HUES6 (cell line): ENCODE measurements around the gene DCAKD.

Source experiments
- H3K27ac ChIP-seq: 2 replicates; pipeline ENCODE4 v1.7.0; 2013; ENCODE audit warnings: low read depth, mild to moderate bottlenecking, low read length, inconsistent platforms
- H3K27me3 ChIP-seq: 2 replicates; pipeline ENCODE4 v1.6.1; 2013; ENCODE audit warnings: low read length; ENCODE audit not compliant: control insufficient read depth, insufficient read depth
- H3K36me3 ChIP-seq: 2 replicates; pipeline ENCODE4 v1.6.1; 2013; ENCODE audit warnings: low read length; ENCODE audit not compliant: control insufficient read depth, insufficient read depth
- H3K4me1 ChIP-seq: 2 replicates; pipeline ENCODE4 v1.6.1; 2013; ENCODE audit warnings: low read length; ENCODE audit not compliant: control insufficient read depth, insufficient read depth
- H3K4me3 ChIP-seq: 2 replicates; pipeline ENCODE4 v1.5.1; 2013; ENCODE audit warnings: low read depth, low read length
- H3K9ac ChIP-seq: one replicate; pipeline ENCODE4 v1.6.1; 2013; ENCODE audit warnings: mild to moderate bottlenecking, low read length
- H3K9me3 ChIP-seq: 2 replicates; pipeline ENCODE4 v1.6.1; 2013; ENCODE audit warnings: low read depth, low read length; ENCODE audit not compliant: control insufficient read depth, insufficient read depth

The DCAKD gene

GRCh38 chr17:45011767-45012166, 39.7 kb downstream of the DCAKD start:
- peaks cover 19% of the 10 kb centered on the region for H3K4me1 ChIP-seq
- H3K27me3 ChIP-seq: no peaks in the 10 kb centered on the region
- no peak overlapping the region for H3K9ac ChIP-seq
- no peaks in the 10 kb centered on the region for H3K9me3 ChIP-seq
- no peak overlapping the region for H3K27ac ChIP-seq
- H3K36me3 ChIP-seq: no peaks in the 10 kb centered on the region
- no peak overlapping the region for H3K4me3 ChIP-seq

GRCh38 chr17:45009676-45010467, 41.6 kb downstream of the DCAKD start:
- Histone ChIP-seq H3K27ac (no peak overlapping the region), H3K9ac (no peak overlapping the region), H3K9me3 (no peaks in the 10 kb centered on the region), H3K27me3 (no peaks in the 10 kb centered on the region), H3K36me3 (no peaks in the 10 kb centered on the region), H3K4me1 (peaks cover 25% of the 10 kb centered on the region), H3K4me3 (no peak overlapping the region)

GRCh38 chr17:45008216-45008615, 43.2 kb downstream of the DCAKD start:
- H3K27me3 ChIP-seq: no peaks in the 10 kb centered on the region; the same call in 1 of the 2 replicates

GRCh38 chr17:45006927-45007461, 44.4 kb downstream of the DCAKD start:
- Histone ChIP-seq H3K9ac (no peak overlapping the region), H3K27me3 (no peaks in the 10 kb centered on the region; the same call in 1 of the 2 replicates), H3K9me3 (no peaks in the 10 kb centered on the region), H3K36me3 (no peaks in the 10 kb centered on the region), H3K4me3 (0 out of 2 replicates have a peak overlapping the region, but pooled peaks have one; percentile 6), H3K4me1 (peaks cover 32% of the 10 kb centered on the region), H3K27ac (no peak overlapping the region)

More at GRCh38 chr17:45008216-45008615, 43.2 kb downstream of the DCAKD start:
- H3K9me3 ChIP-seq: no peaks in the 10 kb centered on the region
- peaks cover 34% of the 10 kb centered on the region for H3K4me1 ChIP-seq
- no peak overlapping the region for H3K4me3 ChIP-seq
- H3K9ac ChIP-seq: no peak overlapping the region
- H3K27ac ChIP-seq: no peak overlapping the region
- H3K36me3 ChIP-seq: no peaks in the 10 kb centered on the region

- no peak overlapping the region for H3K4me3 ChIP-seq
- no peaks in the 10 kb centered on the region for H3K36me3 ChIP-seq
- peaks cover 32% of the 10 kb centered on the region for H3K4me1 ChIP-seq
- no peaks in the 10 kb centered on the region; the same call in 1 of the 2 replicates for H3K27me3 ChIP-seq
- no peak overlapping the region for H3K9ac ChIP-seq
- no peaks in the 10 kb centered on the region for H3K9me3 ChIP-seq
- no peak overlapping the region for H3K27ac ChIP-seq
These were observed 45.7 kb downstream of the DCAKD start for GRCh38 chr17:45005700-45006099.

- Histone ChIP-seq H3K4me1 (peaks cover 32% of the 10 kb centered on the region), H3K4me3 (no peak overlapping the region), H3K9me3 (peaks cover 3% of the 10 kb centered on the region), H3K36me3 (no peaks in the 10 kb centered on the region), H3K27ac (no peak overlapping the region), H3K9ac (peak overlapping the region; percentile 49), H3K27me3 (no peaks in the 10 kb centered on the region; the same call in 1 of the 2 replicates)
These were observed 47.0 kb downstream of the DCAKD start for GRCh38 chr17:45004388-45004787.

- H3K27ac ChIP-seq: no peak overlapping the region
- peaks cover 7% of the 10 kb centered on the region for H3K9me3 ChIP-seq
- peak overlapping the region; percentile 49 for H3K9ac ChIP-seq
- no peaks in the 10 kb centered on the region; the same call in 1 of the 2 replicates for H3K27me3 ChIP-seq
- peaks cover 32% of the 10 kb centered on the region for H3K4me1 ChIP-seq
- no peaks in the 10 kb centered on the region for H3K36me3 ChIP-seq
- no peak overlapping the region for H3K4me3 ChIP-seq
These were observed 47.6 kb downstream of the DCAKD start for GRCh38 chr17:45003877-45004276.

- H3K36me3 ChIP-seq: no peaks in the 10 kb centered on the region
- no peaks in the 10 kb centered on the region; the same call in 1 of the 2 replicates for H3K27me3 ChIP-seq
- H3K4me1 ChIP-seq: peaks cover 22% of the 10 kb centered on the region
- no peak overlapping the region for H3K4me3 ChIP-seq
- peaks cover 7% of the 10 kb centered on the region for H3K9me3 ChIP-seq
- no peak overlapping the region for H3K9ac ChIP-seq
- H3K27ac ChIP-seq: no peak overlapping the region
These were observed 50.1 kb downstream of the DCAKD start for GRCh38 chr17:45001310-45001709.

- peaks cover 15% of the 10 kb centered on the region for H3K4me1 ChIP-seq
- H3K4me3 ChIP-seq: no peak overlapping the region
- no peak overlapping the region for H3K9ac ChIP-seq
- H3K27ac ChIP-seq: no peak overlapping the region
- H3K36me3 ChIP-seq: no peaks in the 10 kb centered on the region
- H3K27me3 ChIP-seq: no peaks in the 10 kb centered on the region; the same call in 1 of the 2 replicates
- H3K9me3 ChIP-seq: peaks cover 7% of the 10 kb centered on the region
These were observed 52.0 kb downstream of the DCAKD start for GRCh38 chr17:44999433-44999832.

GRCh38 chr17:44998646-44999045, 52.8 kb downstream of the DCAKD start:
- Histone ChIP-seq H3K4me1 (peaks cover 8% of the 10 kb centered on the region), H3K9ac (no peak overlapping the region), H3K4me3 (no peak overlapping the region), H3K27ac (no peak overlapping the region), H3K27me3 (no peaks in the 10 kb centered on the region), H3K9me3 (peaks cover 7% of the 10 kb centered on the region), H3K36me3 (no peaks in the 10 kb centered on the region)
